ENCODE results near the gene KDSR. TPM values are rescaled to one million over a fixed set of nuclear protein-coding genes. Genes with fewer than 3 reads are reported as not detected.
A peak's percentile ranks its signal among the peaks of the same experiment; 100 is the strongest.

The KDSR gene
- total RNA-seq, 5 donors from 2014 or later (not counting 1 experiment from before 2014, with no cell fraction given): 25.2 to 69.1 (median 56.3) TPM

- Mint-ChIP-seq H3K27ac (no peak overlapping the region), H3K36me3 (peaks cover 5% of the 10 kb centered on the region), H3K27me3 (no peaks in the 10 kb centered on the region), H3K9me3 (no peaks in the 10 kb centered on the region), H3K4me1 (peaks cover 14 to 19% (median 14%) of the 10 kb centered on the region in 3 donors), H3K4me3 (no peak overlapping the region)
- WGBS (ENCODE audit: insufficient coverage): 87% methylated on average over 3 of the region's 5 CpGs
- H3K27me3 ChIP-seq (replicated peaks in 1 of 2; ENCODE audit: control insufficient read depth in 2 of 2, extremely low read depth in 1 of 2, insufficient read depth in 2 of 2, low read length in 1 of 2): no peaks in the 10 kb centered on the region
- peaks cover 6 to 8% of the 10 kb centered on the region in 2 experiments for H3K4me1 ChIP-seq (ENCODE audit: control insufficient read depth in 1 of 2, extremely low read depth in 1 of 2, insufficient read depth in 2 of 2, low read length in 2 of 2)
- no peaks in the 10 kb centered on the region for H3K36me3 ChIP-seq (ENCODE audit: control insufficient read depth in 2 of 2, extremely low read depth in 1 of 2, insufficient read depth in 1 of 2, low read length in 1 of 2)
- no peaks in the 10 kb centered on the region for H3K9me3 ChIP-seq
- POLR2A ChIA-PET: interaction anchor here in 1 of 2 donors (0.5 kb wide), 1 partner anchor 95 kb away, joined by 3 read pairs; no protein-coding TSS in a partner anchor
- CTCF ChIA-PET: interaction anchor here (1.2 to 6.7 kb wide), 6 partner anchors 113 to 309 kb away, joined by 3 to 58 read pairs (median 4); no protein-coding TSS in a partner anchor
- no peak overlapping the region for H3K4me3 ChIP-seq (ENCODE audit: control insufficient read depth in 1 of 2, extremely low read depth in 1 of 2, low read length in 1 of 2)
- no peak for DNase-seq
- ATAC-seq (replicated peaks in 1 of 4): no peak
- H3K27ac ChIP-seq (ENCODE audit: low read length): no peak overlapping the region
Observed at GRCh38 chr18:63326011-63326410, 41.0 kb downstream of the KDSR start.

- no peak for DNase-seq
- 86% methylated on average over 6 of the region's 11 CpGs for WGBS (ENCODE audit: insufficient coverage)
- H3K4me3 ChIP-seq (ENCODE audit: control insufficient read depth in 1 of 2, extremely low read depth in 1 of 2, low read length in 1 of 2): no peak overlapping the region
- ChIA-PET POLR2A (interaction anchor here in 1 of 2 donors (0.7 kb wide), 1 partner anchor 60 kb away, joined by 3 read pairs; no protein-coding TSS in a partner anchor), CTCF (interaction anchor here (0.6 to 6.7 kb wide), 11 partner anchors 21 to 308 kb away, joined by 3 to 58 read pairs (median 4); no protein-coding TSS in a partner anchor)
- no peaks in the 10 kb centered on the region for H3K9me3 ChIP-seq
- peaks cover 6 to 14% of the 10 kb centered on the region in 2 experiments for H3K4me1 ChIP-seq (ENCODE audit: control insufficient read depth in 1 of 2, extremely low read depth in 1 of 2, insufficient read depth in 2 of 2, low read length in 2 of 2)
- Mint-ChIP-seq H3K4me1 (peaks cover 16 to 23% (median 18%) of the 10 kb centered on the region in 3 donors), H3K36me3 (peaks cover under 1% of the 10 kb centered on the region), H3K4me3 (no peak overlapping the region), H3K9me3 (no peaks in the 10 kb centered on the region), H3K27me3 (no peaks in the 10 kb centered on the region), H3K27ac (no peak overlapping the region)
- no peak overlapping the region for H3K27ac ChIP-seq (ENCODE audit: low read length)
- H3K36me3 ChIP-seq (ENCODE audit: control insufficient read depth in 2 of 2, extremely low read depth in 1 of 2, insufficient read depth in 1 of 2, low read length in 1 of 2): no peaks in the 10 kb centered on the region
- ATAC-seq (replicated peaks in 1 of 4): no peak
- no peaks in the 10 kb centered on the region for H3K27me3 ChIP-seq (replicated peaks in 1 of 2; ENCODE audit: control insufficient read depth in 2 of 2, extremely low read depth in 1 of 2, insufficient read depth in 2 of 2, low read length in 1 of 2)
Observed at GRCh38 chr18:63325086-63325686, 41.8 kb downstream of the KDSR start.

GRCh38 chr18:63322908-63323634, 43.9 kb downstream of the KDSR start:
- ATAC-seq (replicated peaks in 1 of 4) (no peak), DNase-seq (peak in 32 of 35 experiments; percentile 12 to 80 (median 50))
- Histone ChIP-seq H3K27me3 (replicated peaks in 1 of 2; ENCODE audit: control insufficient read depth in 2 of 2, extremely low read depth in 1 of 2, insufficient read depth in 2 of 2, low read length in 1 of 2) (no peaks in the 10 kb centered on the region), H3K36me3 (ENCODE audit: control insufficient read depth in 2 of 2, extremely low read depth in 1 of 2, insufficient read depth in 1 of 2, low read length in 1 of 2) (no peaks in the 10 kb centered on the region), H3K9me3 (no peaks in the 10 kb centered on the region), H3K4me3 (ENCODE audit: control insufficient read depth in 1 of 2, extremely low read depth in 1 of 2, low read length in 1 of 2) (no peak overlapping the region), H3K27ac (ENCODE audit: low read length) (no peak overlapping the region), H3K4me1 (ENCODE audit: control insufficient read depth in 1 of 2, extremely low read depth in 1 of 2, insufficient read depth in 2 of 2, low read length in 2 of 2) (peaks cover 6 to 15% of the 10 kb centered on the region in 2 experiments)
- no peaks in the 10 kb centered on the region for H3K27me3 Mint-ChIP-seq
- H3K4me3 Mint-ChIP-seq: no peak overlapping the region
- ChIA-PET CTCF (interaction anchor here (0.6 to 6.7 kb wide), 27 partner anchors 9 to 306 kb away, joined by 3 to 60 read pairs (median 4); no protein-coding TSS in a partner anchor), POLR2A (interaction anchor here in 1 of 2 donors (0.6 to 1.1 kb wide), 3 partner anchors 152 to 306 kb away, joined by 3 to 9 read pairs (median 3); no protein-coding TSS in a partner anchor)
- H3K27ac Mint-ChIP-seq: no peak overlapping the region
- H3K36me3 Mint-ChIP-seq: peaks cover 9% of the 10 kb centered on the region
- H3K9me3 Mint-ChIP-seq: no peaks in the 10 kb centered on the region
- peaks cover 20 to 24% (median 23%) of the 10 kb centered on the region in 3 donors for H3K4me1 Mint-ChIP-seq
- no CpG with 5 or more reads among the region's 8 CpGs for WGBS (ENCODE audit: insufficient coverage)

- H3K36me3 Mint-ChIP-seq: peaks cover 12% of the 10 kb centered on the region
- H3K36me3 ChIP-seq (ENCODE audit: control insufficient read depth in 2 of 2, extremely low read depth in 1 of 2, insufficient read depth in 1 of 2, low read length in 1 of 2): no peaks in the 10 kb centered on the region
- peaks cover 23 to 32% (median 28%) of the 10 kb centered on the region in 3 donors for H3K4me1 Mint-ChIP-seq
- no peak overlapping the region for H3K4me3 ChIP-seq (ENCODE audit: control insufficient read depth in 1 of 2, extremely low read depth in 1 of 2, low read length in 1 of 2)
- ChIA-PET POLR2A (interaction anchor here in 1 of 2 donors (1.1 kb wide), 1 partner anchor 190 kb away, joined by 9 read pairs; no protein-coding TSS in a partner anchor), CTCF (interaction anchor here (0.5 to 6.7 kb wide), 19 partner anchors 15 to 642 kb away, joined by 3 to 60 read pairs (median 4); no protein-coding TSS in a partner anchor)
- H3K4me1 ChIP-seq (ENCODE audit: control insufficient read depth in 1 of 2, extremely low read depth in 1 of 2, insufficient read depth in 2 of 2, low read length in 2 of 2): peaks cover 6 to 24% of the 10 kb centered on the region in 2 experiments
- H3K4me3 Mint-ChIP-seq: peak overlapping the region in 1 of 3 donors; percentile 100
- no peaks in the 10 kb centered on the region for H3K27me3 Mint-ChIP-seq
- peak overlapping the region; percentile 5 to 21 for H3K27ac Mint-ChIP-seq
- H3K27ac ChIP-seq (ENCODE audit: low read length): no peak overlapping the region
- no CpG with 5 or more reads among the region's 4 CpGs for WGBS (ENCODE audit: insufficient coverage)
- H3K9me3 Mint-ChIP-seq: no peaks in the 10 kb centered on the region
- H3K27me3 ChIP-seq (replicated peaks in 1 of 2; ENCODE audit: control insufficient read depth in 2 of 2, extremely low read depth in 1 of 2, insufficient read depth in 2 of 2, low read length in 1 of 2): no peaks in the 10 kb centered on the region
- H3K9me3 ChIP-seq: no peaks in the 10 kb centered on the region
- ATAC-seq (replicated peaks in 1 of 4): no peak
- DNase-seq: no peak
Observed at GRCh38 chr18:63322206-63322605, 44.8 kb downstream of the KDSR start.

GRCh38 chr18:63321291-63321690, 45.7 kb downstream of the KDSR start:
- CTCF ChIA-PET: interaction anchor here (0.5 to 6.7 kb wide), 8 partner anchors 27 to 304 kb away, joined by 3 to 60 read pairs (median 5); no protein-coding TSS in a partner anchor
- no peaks in the 10 kb centered on the region for H3K36me3 ChIP-seq (ENCODE audit: control insufficient read depth in 2 of 2, extremely low read depth in 1 of 2, insufficient read depth in 1 of 2, low read length in 1 of 2)

GRCh38 chr18:63320975-63321265, 46.1 kb downstream of the KDSR start:
- Histone ChIP-seq H3K9me3 (no peaks in the 10 kb centered on the region), H3K27ac (ENCODE audit: low read length) (peak overlapping the region; percentile 31), H3K36me3 (ENCODE audit: control insufficient read depth in 2 of 2, extremely low read depth in 1 of 2, insufficient read depth in 1 of 2, low read length in 1 of 2) (no peaks in the 10 kb centered on the region), H3K4me1 (ENCODE audit: control insufficient read depth in 1 of 2, extremely low read depth in 1 of 2, insufficient read depth in 2 of 2, low read length in 2 of 2) (peaks cover 18 to 24% of the 10 kb centered on the region in 2 experiments), H3K27me3 (replicated peaks in 1 of 2; ENCODE audit: control insufficient read depth in 2 of 2, extremely low read depth in 1 of 2, insufficient read depth in 2 of 2, low read length in 1 of 2) (no peaks in the 10 kb centered on the region), H3K4me3 (ENCODE audit: control insufficient read depth in 1 of 2, extremely low read depth in 1 of 2, low read length in 1 of 2) (peak overlapping the region; percentile 54 to 69)
- 42% methylated on average over 14 of the region's 16 CpGs for WGBS (ENCODE audit: insufficient coverage)
- ChIA-PET CTCF (interaction anchor here (0.5 to 3.4 kb wide), 3 partner anchors 74 to 304 kb away, joined by 3 to 60 read pairs (median 6); no protein-coding TSS in a partner anchor), POLR2A (no interaction called here)
- Mint-ChIP-seq H3K27me3 (no peaks in the 10 kb centered on the region), H3K27ac (peak overlapping the region; percentile 50 to 70), H3K4me3 (peak overlapping the region; percentile 79 to 100 (median 82)), H3K4me1 (peaks cover 34 to 43% (median 41%) of the 10 kb centered on the region in 3 donors), H3K9me3 (no peaks in the 10 kb centered on the region), H3K36me3 (peaks cover 16% of the 10 kb centered on the region)
- ATAC-seq (replicated peaks in 1 of 4) (no peak), DNase-seq (peak in 6 of 35 experiments; percentile 4 to 24 (median 20))

More at GRCh38 chr18:63321291-63321690, 45.7 kb downstream of the KDSR start:
- H3K9me3 ChIP-seq: no peaks in the 10 kb centered on the region
- WGBS (ENCODE audit: insufficient coverage): 91% methylated on average over 7 of the region's 9 CpGs
- Mint-ChIP-seq H3K9me3 (no peaks in the 10 kb centered on the region), H3K36me3 (peaks cover 16% of the 10 kb centered on the region), H3K27ac (peak overlapping the region; percentile 50 to 70), H3K27me3 (no peaks in the 10 kb centered on the region), H3K4me3 (peak overlapping the region; percentile 79 to 100 (median 82)), H3K4me1 (peaks cover 32 to 39% (median 38%) of the 10 kb centered on the region in 3 donors)
- H3K4me1 ChIP-seq (ENCODE audit: control insufficient read depth in 1 of 2, extremely low read depth in 1 of 2, insufficient read depth in 2 of 2, low read length in 2 of 2): peaks cover 15 to 24% of the 10 kb centered on the region in 2 experiments
- POLR2A ChIA-PET: interaction anchor here in 1 of 2 donors (0.6 kb wide), 1 partner anchor 164 kb away, joined by 3 read pairs; no protein-coding TSS in a partner anchor
- no peak for ATAC-seq (replicated peaks in 1 of 4)
- H3K27ac ChIP-seq (ENCODE audit: low read length): no peak overlapping the region
- peak overlapping the region; percentile 54 to 69 for H3K4me3 ChIP-seq (ENCODE audit: control insufficient read depth in 1 of 2, extremely low read depth in 1 of 2, low read length in 1 of 2)
- no peaks in the 10 kb centered on the region for H3K27me3 ChIP-seq (replicated peaks in 1 of 2; ENCODE audit: control insufficient read depth in 2 of 2, extremely low read depth in 1 of 2, insufficient read depth in 2 of 2, low read length in 1 of 2)
- no peak for DNase-seq
